ENCODE measurements around the gene B4GAT1.

GRCh38 chr11:66302656-66303055 lies 44.8 kb downstream of the B4GAT1 start:
- TF ChIP-seq SIN3A (IDR thresholded peaks at IDR 0.05; ENCODE audit: borderline replicate concordance, low read depth, low read length) (no peak), USF1 (IDR thresholded peaks at IDR 0.05; ENCODE audit: borderline replicate concordance, low read depth) (no peak), CTCF (IDR thresholded peaks at IDR 0.05) (no peak), EP300 (IDR thresholded peaks at IDR 0.05; ENCODE audit: borderline replicate concordance in 1 of 2, low read depth in 1 of 2, low read length in 1 of 2) (no peak), TEAD4 (IDR thresholded peaks at IDR 0.05; ENCODE audit: borderline replicate concordance, insufficient read depth) (no peak), FOSL2 (IDR thresholded peaks at IDR 0.05; ENCODE audit: borderline replicate concordance, low read depth) (no peak)

All from SK-N-SH (cell line).